Measurements from ENCODE around the gene TMEM245. TPM values are rescaled to one million over a fixed set of nuclear protein-coding genes. Genes with fewer than 3 reads are reported as not detected.
A peak's percentile ranks its signal among the peaks of the same experiment; 100 is the strongest.

TMEM245 gene
- total and polyA plus RNA-seq, 3 donors from 2014 or later = 44.9 to 67.6 (median 63.6) TPM

DNA sequence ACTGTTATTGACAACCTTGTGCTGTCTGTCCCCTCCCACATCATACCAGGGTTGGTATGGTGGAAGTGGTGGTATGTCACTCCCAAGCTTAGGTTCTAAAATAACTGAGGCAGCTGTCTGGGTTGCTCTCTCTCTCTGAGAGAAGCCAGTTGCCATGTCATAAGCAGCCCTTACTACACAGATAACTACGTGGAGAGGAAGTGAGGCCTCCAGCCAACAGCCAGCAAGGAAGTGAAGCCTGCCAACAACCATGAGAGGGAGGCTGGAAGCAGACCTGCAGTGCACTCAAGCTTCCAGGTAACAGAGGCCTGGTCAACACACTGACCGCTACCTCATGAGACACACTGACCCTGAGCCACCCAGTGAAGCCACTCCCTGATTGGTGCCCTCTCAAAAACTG, 125.1 kb downstream of the TMEM245 start:
- no peak for DNase-seq
- H3K9me3 ChIP-seq = no peaks in the 10 kb centered on the region
- H3K27me3 ChIP-seq = no peaks in the 10 kb centered on the region
- 58 to 62% methylated on average over 2 of the region's 2 CpGs for WGBS, 2 donors
- H3K4me3 ChIP-seq = no peak overlapping the region
- peak overlapping the region in 1 of 2 donors; percentile 13 for H3K27ac ChIP-seq
- H3K4me1 ChIP-seq = peaks cover 8% of the 10 kb centered on the region
- no peaks in the 10 kb centered on the region for H3K36me3 ChIP-seq (ENCODE audit: low read depth, missing control alignments)
- TF ChIP-seq POLR2A (IDR thresholded peaks at IDR 0.05) = no peak
- intact Hi-C loops (cut with DNase I; ENCODE audit: low total_unique reads) = no loop called here

- Histone ChIP-seq H3K4me3 (no peak overlapping the region), H3K9me3 (no peaks in the 10 kb centered on the region), H3K27me3 (no peaks in the 10 kb centered on the region), H3K4me1 (peaks cover 4% of the 10 kb centered on the region), H3K27ac (no peak overlapping the region), H3K36me3 (ENCODE audit: low read depth, missing control alignments) (no peaks in the 10 kb centered on the region)
- 36 to 44% methylated on average over 5 of the region's 5 CpGs for WGBS, 2 donors
- intact Hi-C loops (cut with DNase I; ENCODE audit: low total_unique reads) = no loop called here
- DNase-seq = no peak
- TF ChIP-seq, protein P1, sequence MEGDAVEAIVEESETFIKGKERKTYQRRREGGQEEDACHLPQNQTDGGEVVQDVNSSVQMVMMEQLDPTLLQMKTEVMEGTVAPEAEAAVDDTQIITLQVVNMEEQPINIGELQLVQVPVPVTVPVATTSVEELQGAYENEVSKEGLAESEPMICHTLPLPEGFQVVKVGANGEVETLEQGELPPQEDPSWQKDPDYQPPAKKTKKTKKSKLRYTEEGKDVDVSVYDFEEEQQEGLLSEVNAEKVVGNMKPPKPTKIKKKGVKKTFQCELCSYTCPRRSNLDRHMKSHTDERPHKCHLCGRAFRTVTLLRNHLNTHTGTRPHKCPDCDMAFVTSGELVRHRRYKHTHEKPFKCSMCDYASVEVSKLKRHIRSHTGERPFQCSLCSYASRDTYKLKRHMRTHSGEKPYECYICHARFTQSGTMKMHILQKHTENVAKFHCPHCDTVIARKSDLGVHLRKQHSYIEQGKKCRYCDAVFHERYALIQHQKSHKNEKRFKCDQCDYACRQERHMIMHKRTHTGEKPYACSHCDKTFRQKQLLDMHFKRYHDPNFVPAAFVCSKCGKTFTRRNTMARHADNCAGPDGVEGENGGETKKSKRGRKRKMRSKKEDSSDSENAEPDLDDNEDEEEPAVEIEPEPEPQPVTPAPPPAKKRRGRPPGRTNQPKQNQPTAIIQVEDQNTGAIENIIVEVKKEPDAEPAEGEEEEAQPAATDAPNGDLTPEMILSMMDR (IDR thresholded peaks at IDR 0.05) = no peak
- no peak for TF ChIP-seq POLR2A (IDR thresholded peaks at IDR 0.05)
Measured at GRCh38 chr9:108991479-108991878, 128.3 kb downstream of the TMEM245 start.

DNA sequence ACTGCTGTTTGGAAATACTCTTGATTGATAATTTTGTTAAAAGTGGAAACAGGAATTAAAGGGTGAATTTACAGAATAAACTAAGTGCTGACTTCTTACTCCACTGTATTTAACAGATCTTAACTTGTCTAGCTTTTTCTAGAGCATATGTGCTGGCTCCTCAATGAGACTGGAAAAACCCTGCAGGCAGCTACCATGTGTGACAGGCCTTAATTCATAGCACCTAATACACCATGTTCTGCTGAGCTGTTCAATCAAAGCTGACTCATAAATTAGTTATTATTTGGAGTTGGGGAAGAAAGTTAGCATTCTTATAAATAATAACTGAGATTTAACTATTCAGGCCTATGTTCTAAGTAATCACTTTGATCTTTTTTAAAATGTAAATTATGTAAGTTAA, 135.9 kb downstream of the TMEM245 start:
- no peaks in the 10 kb centered on the region for H3K36me3 ChIP-seq (ENCODE audit: low read depth, missing control alignments)
- intact Hi-C loops (cut with DNase I; ENCODE audit: low total_unique reads) = no loop called here

GRCh38 chr9:108980893-108981292, 138.9 kb downstream of the TMEM245 start:
- DNase-seq = no peak
- TF ChIP-seq, protein P1 (IDR thresholded peaks at IDR 0.05) = no peak
- no peak for TF ChIP-seq POLR2A (IDR thresholded peaks at IDR 0.05)
- Histone ChIP-seq H3K4me3 (no peak overlapping the region), H3K36me3 (ENCODE audit: low read depth, missing control alignments) (no peaks in the 10 kb centered on the region), H3K4me1 (no peaks in the 10 kb centered on the region), H3K27me3 (no peaks in the 10 kb centered on the region), H3K9me3 (no peaks in the 10 kb centered on the region), H3K27ac (no peak overlapping the region)
- intact Hi-C loops (cut with DNase I; ENCODE audit: low total_unique reads) = no loop called here
- 96% methylated on average over 2 of the region's 2 CpGs for WGBS, 2 donors

More for the DNA sequence above, 135.9 kb downstream of the TMEM245 start:
- Histone ChIP-seq H3K4me3 (no peak overlapping the region), H3K27ac (no peak overlapping the region), H3K4me1 (no peaks in the 10 kb centered on the region), H3K27me3 (no peaks in the 10 kb centered on the region), H3K9me3 (no peaks in the 10 kb centered on the region)
- TF ChIP-seq POLR2A (IDR thresholded peaks at IDR 0.05) = no peak
- TF ChIP-seq, protein P1 (IDR thresholded peaks at IDR 0.05) = no peak
- no peak for DNase-seq

DNA sequence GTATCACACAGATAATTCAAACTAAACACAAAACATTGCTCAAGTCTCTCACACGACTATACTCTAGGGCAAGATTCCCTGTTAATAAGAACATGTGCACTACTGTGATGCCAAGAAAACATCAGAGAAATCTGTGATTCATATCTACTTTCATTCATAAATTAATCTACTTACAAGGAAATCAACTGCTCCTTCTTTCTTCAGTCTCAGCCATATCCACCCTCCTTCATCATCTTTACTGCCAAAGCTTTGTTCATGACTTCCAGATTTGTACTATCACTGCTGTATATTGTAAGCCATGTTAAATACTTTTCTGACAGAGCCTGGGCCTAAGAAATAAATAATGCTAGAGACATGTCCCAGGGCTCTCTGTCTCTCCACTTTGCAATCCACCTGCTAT, 141.5 kb downstream of the TMEM245 start:
- Histone ChIP-seq H3K27ac (no peak overlapping the region), H3K4me3 (no peak overlapping the region), H3K4me1 (peaks cover 14% of the 10 kb centered on the region), H3K27me3 (no peaks in the 10 kb centered on the region), H3K36me3 (ENCODE audit: low read depth, missing control alignments) (no peaks in the 10 kb centered on the region), H3K9me3 (no peaks in the 10 kb centered on the region)
- WGBS, 2 donors = 52 to 78% methylated on average over 1 of the region's 1 CpG
- intact Hi-C loops (cut with DNase I; ENCODE audit: low total_unique reads) = no loop called here
- no peak for DNase-seq
- no peak for TF ChIP-seq POLR2A (IDR thresholded peaks at IDR 0.05)
- TF ChIP-seq, protein P1 (IDR thresholded peaks at IDR 0.05) = no peak

Data from testis (tissue), 3 donors.